ENCODE results near the gene RBPJL.

DNA sequence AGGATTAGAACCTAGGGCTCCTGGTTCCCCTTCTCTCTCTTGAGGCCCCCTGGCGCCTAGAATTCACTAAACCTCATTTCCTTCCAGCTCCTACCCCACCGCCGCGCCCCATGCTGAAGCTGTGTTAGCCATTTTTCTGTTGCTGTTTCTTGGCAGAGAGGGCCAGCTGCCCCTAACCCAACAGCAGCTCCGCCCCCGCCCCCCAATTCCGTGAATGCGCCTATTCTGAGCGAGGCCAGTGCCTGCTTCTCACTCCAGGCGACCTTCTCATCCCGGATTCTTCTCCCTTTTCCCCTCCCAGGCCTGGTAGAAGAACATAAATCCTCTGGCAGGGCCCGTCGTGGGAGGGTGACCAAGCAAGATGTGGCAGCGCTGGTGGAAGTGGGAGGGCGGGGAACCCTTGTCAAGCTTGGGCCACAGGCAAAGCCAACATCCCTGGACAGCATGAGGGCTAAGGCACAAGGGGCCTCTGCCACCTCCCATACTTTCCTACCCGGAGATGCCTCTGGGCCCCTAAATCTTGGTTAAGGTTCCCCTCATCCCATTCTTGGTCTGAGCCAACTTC is 518 bp downstream of the RBPJL start:
- TF ChIP-seq HIVEP1 (CRISPR knock-in tag; IDR thresholded peaks at IDR 0.05) (no peak), BHLHE40 (IDR thresholded peaks at IDR 0.05; ENCODE audit: low read length) (no peak), NCOR1 (IDR thresholded peaks at IDR 0.05; ENCODE audit: borderline replicate concordance, low read length) (no peak), ZNF619 (CRISPR knock-in tag; IDR thresholded peaks at IDR 0.05) (no peak), ZNF781 (CRISPR knock-in tag; IDR thresholded peaks at IDR 0.05; ENCODE audit: borderline replicate concordance, not compliant biosample characterization) (no peak), ZNF746 (CRISPR knock-in tag; IDR thresholded peaks at IDR 0.05) (no peak), CEBPG (CRISPR knock-in tag; IDR thresholded peaks at IDR 0.05) (no peak)
- TF ChIP-seq, protein P1, sequence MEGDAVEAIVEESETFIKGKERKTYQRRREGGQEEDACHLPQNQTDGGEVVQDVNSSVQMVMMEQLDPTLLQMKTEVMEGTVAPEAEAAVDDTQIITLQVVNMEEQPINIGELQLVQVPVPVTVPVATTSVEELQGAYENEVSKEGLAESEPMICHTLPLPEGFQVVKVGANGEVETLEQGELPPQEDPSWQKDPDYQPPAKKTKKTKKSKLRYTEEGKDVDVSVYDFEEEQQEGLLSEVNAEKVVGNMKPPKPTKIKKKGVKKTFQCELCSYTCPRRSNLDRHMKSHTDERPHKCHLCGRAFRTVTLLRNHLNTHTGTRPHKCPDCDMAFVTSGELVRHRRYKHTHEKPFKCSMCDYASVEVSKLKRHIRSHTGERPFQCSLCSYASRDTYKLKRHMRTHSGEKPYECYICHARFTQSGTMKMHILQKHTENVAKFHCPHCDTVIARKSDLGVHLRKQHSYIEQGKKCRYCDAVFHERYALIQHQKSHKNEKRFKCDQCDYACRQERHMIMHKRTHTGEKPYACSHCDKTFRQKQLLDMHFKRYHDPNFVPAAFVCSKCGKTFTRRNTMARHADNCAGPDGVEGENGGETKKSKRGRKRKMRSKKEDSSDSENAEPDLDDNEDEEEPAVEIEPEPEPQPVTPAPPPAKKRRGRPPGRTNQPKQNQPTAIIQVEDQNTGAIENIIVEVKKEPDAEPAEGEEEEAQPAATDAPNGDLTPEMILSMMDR (CRISPR knock-in tag; IDR thresholded peaks at IDR 0.05), result no peak

Measured in HepG2 (cell line).